ENCODE results near the gene PTPRA. TPM values are rescaled to one million over a fixed set of nuclear protein-coding genes. Genes with fewer than 3 reads are reported as not detected.

Gene PTPRA
- total RNA-seq, 1 experiment from 2014 or later, result 56.9 TPM

GRCh38 chr20:2991532-2991931 lies 118.3 kb downstream of the PTPRA start:
- no TSS peak for BruUV-seq (replicated peaks)
- no peaks in the 10 kb centered on the region for H3K27me3 ChIP-seq (replicated peaks; ENCODE audit: insufficient read depth, low read depth, low read length, poor library complexity)
- no peak for TF ChIP-seq EZH2 (IDR thresholded peaks at IDR 0.05; ENCODE audit: borderline replicate concordance, low read depth, low read length, poor library complexity, severe bottlenecking)
- no peak for TF ChIP-seq CTCF (conservative IDR thresholded peaks at IDR 0.05; ENCODE audit: low read depth, low read length)
- POLR2A ChIA-PET (ENCODE audit: low non-redundant PET), result no interaction called here
- no peak overlapping the region for H3K27ac ChIP-seq (ENCODE audit: low read depth, low read length, poor library complexity, severe bottlenecking)
- intact Hi-C loops (cut with micrococcal nuclease; ENCODE audit: unreplicated experiment), result loop anchor here (10.0 kb wide), 1 partner anchor 247 kb away; no protein-coding TSS in a partner anchor
- CTCF ChIA-PET, result no interaction called here
- no peak overlapping the region for H3K4me3 ChIP-seq (ENCODE audit: low read depth, low read length, poor library complexity, severe bottlenecking)
- H3K36me3 ChIP-seq (ENCODE audit: insufficient read depth, low read length, poor library complexity, severe bottlenecking), result peaks cover 32% of the 10 kb centered on the region
- peaks cover 9% of the 10 kb centered on the region for H3K4me1 ChIP-seq (ENCODE audit: insufficient read depth, low read length, poor library complexity, severe bottlenecking)
- no peak for DNase-seq (ENCODE audit: low spot score)
- no peaks in the 10 kb centered on the region for H3K9me3 ChIP-seq (ENCODE audit: low read depth, low read length, poor library complexity, severe bottlenecking)

GRCh38 chr20:2993250-2993649 lies 120.0 kb downstream of the PTPRA start:
- BruUV-seq (replicated peaks), result no TSS peak
- intact Hi-C loops (cut with micrococcal nuclease; ENCODE audit: unreplicated experiment), result loop anchor here (10.0 kb wide), 1 partner anchor 248 kb away; no protein-coding TSS in a partner anchor
- no peak for DNase-seq (ENCODE audit: low spot score)
- ChIA-PET POLR2A (ENCODE audit: low non-redundant PET) (no interaction called here), CTCF (no interaction called here)
- Histone ChIP-seq H3K4me3 (ENCODE audit: low read depth, low read length, poor library complexity, severe bottlenecking) (no peak overlapping the region), H3K9me3 (ENCODE audit: low read depth, low read length, poor library complexity, severe bottlenecking) (no peaks in the 10 kb centered on the region), H3K27me3 (replicated peaks; ENCODE audit: insufficient read depth, low read depth, low read length, poor library complexity) (no peaks in the 10 kb centered on the region), H3K27ac (ENCODE audit: low read depth, low read length, poor library complexity, severe bottlenecking) (no peak overlapping the region), H3K36me3 (ENCODE audit: insufficient read depth, low read length, poor library complexity, severe bottlenecking) (peaks cover 21% of the 10 kb centered on the region), H3K4me1 (ENCODE audit: insufficient read depth, low read length, poor library complexity, severe bottlenecking) (no peaks in the 10 kb centered on the region)
- TF ChIP-seq EZH2 (IDR thresholded peaks at IDR 0.05; ENCODE audit: borderline replicate concordance, low read depth, low read length, poor library complexity, severe bottlenecking) (no peak), CTCF (conservative IDR thresholded peaks at IDR 0.05; ENCODE audit: low read depth, low read length) (no peak)

- CTCF ChIA-PET, result no interaction called here
- peaks cover 10% of the 10 kb centered on the region for H3K36me3 ChIP-seq (ENCODE audit: insufficient read depth, low read length, poor library complexity, severe bottlenecking)
- no peaks in the 10 kb centered on the region for H3K4me1 ChIP-seq (ENCODE audit: insufficient read depth, low read length, poor library complexity, severe bottlenecking)
- no peak overlapping the region for H3K4me3 ChIP-seq (ENCODE audit: low read depth, low read length, poor library complexity, severe bottlenecking)
- no peak for DNase-seq (ENCODE audit: low spot score)
- no peaks in the 10 kb centered on the region for H3K9me3 ChIP-seq (ENCODE audit: low read depth, low read length, poor library complexity, severe bottlenecking)
- intact Hi-C loops (cut with micrococcal nuclease; ENCODE audit: unreplicated experiment), result loop anchor here (5.0 to 10.0 kb wide), 2 partner anchors 123 to 251 kb away; partner anchors contain the start of gene PTPRA
- H3K27me3 ChIP-seq (replicated peaks; ENCODE audit: insufficient read depth, low read depth, low read length, poor library complexity), result no peaks in the 10 kb centered on the region
- no TSS peak for BruUV-seq (replicated peaks)
- TF ChIP-seq EZH2 (IDR thresholded peaks at IDR 0.05; ENCODE audit: borderline replicate concordance, low read depth, low read length, poor library complexity, severe bottlenecking) (no peak), CTCF (conservative IDR thresholded peaks at IDR 0.05; ENCODE audit: low read depth, low read length) (no peak)
- H3K27ac ChIP-seq (ENCODE audit: low read depth, low read length, poor library complexity, severe bottlenecking), result no peak overlapping the region
- POLR2A ChIA-PET (ENCODE audit: low non-redundant PET), result no interaction called here
Measured at GRCh38 chr20:2995796-2996195, 122.5 kb downstream of the PTPRA start.
